Esophagus muscularis mucosa (tissue), 4 donors: ENCODE data around the gene DNAJC1.

ENCODE experiments used
- EP300 ChIP-seq: sonication (generic); formaldehyde crosslinking; IDR thresholded peaks from one replicate; pipeline ENCODE4 v1.6.1; 2017; ENCODE audit warnings: antibody characterized with exemption
- POLR2A ChIP-seq: fragments of 450-650 bp; IDR thresholded peaks from one replicate; pipeline ENCODE4 v1.6.1; 2017; ENCODE audit warnings: antibody characterized with exemption, moderate library complexity, mild to moderate bottlenecking, low read depth
- POLR2AphosphoS5 ChIP-seq, 2 donors: sonication (generic); formaldehyde crosslinking; IDR thresholded peaks; one replicate each; pipeline ENCODE4 v1.6.1; 2017; ENCODE audit warnings: antibody characterized with exemption in 2 of 2
- TF ChIP-seq, protein P1 (sequence below), 3 experiments: fragments of 200-600 bp in 2 of 3; fragments of 450-650 bp in 1 of 3; sonication (generic) in 2 of 3; IDR thresholded peaks; one replicate each; pipeline ENCODE4 v1.5.1; 2017 to 2019; ENCODE audit warnings: antibody characterized with exemption in 3 of 3, mild to moderate bottlenecking in 2 of 3, moderate library complexity in 1 of 3

DNA sequence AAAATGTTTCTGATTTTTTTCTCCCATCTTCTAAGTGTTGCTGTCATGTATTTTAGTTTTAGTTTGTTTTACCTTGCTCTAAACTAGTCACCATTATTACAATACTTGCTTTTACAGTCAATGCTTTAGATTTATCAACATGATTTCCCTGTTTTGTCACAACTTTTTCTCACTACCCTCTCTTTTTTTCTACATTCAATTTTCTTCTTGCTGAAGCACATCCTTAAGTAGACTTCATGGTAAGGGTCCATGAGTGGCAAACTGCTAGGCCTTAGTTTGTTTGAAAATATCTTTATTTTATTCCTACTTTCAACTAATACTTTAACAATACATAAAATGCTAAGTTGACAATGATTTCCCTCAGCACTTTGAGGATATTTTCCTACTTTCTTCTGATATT is 173.5 kb downstream of the DNAJC1 start:
- TF ChIP-seq, protein P1, sequence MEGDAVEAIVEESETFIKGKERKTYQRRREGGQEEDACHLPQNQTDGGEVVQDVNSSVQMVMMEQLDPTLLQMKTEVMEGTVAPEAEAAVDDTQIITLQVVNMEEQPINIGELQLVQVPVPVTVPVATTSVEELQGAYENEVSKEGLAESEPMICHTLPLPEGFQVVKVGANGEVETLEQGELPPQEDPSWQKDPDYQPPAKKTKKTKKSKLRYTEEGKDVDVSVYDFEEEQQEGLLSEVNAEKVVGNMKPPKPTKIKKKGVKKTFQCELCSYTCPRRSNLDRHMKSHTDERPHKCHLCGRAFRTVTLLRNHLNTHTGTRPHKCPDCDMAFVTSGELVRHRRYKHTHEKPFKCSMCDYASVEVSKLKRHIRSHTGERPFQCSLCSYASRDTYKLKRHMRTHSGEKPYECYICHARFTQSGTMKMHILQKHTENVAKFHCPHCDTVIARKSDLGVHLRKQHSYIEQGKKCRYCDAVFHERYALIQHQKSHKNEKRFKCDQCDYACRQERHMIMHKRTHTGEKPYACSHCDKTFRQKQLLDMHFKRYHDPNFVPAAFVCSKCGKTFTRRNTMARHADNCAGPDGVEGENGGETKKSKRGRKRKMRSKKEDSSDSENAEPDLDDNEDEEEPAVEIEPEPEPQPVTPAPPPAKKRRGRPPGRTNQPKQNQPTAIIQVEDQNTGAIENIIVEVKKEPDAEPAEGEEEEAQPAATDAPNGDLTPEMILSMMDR (IDR thresholded peaks at IDR 0.05) = no peak
- TF ChIP-seq POLR2AphosphoS5 (IDR thresholded peaks at IDR 0.05) = no peak
- no peak for TF ChIP-seq POLR2A
- no peak for TF ChIP-seq EP300
